Measurements from ENCODE around the gene APBA1. TPM values are rescaled to one million over a fixed set of nuclear protein-coding genes. Genes with fewer than 3 reads are reported as not detected.
A peak's percentile ranks its signal among the peaks of the same experiment; 100 is the strongest.
"Not testable (repeated sequence)": the region's sequence is repeated elsewhere in the genome, so short reads cannot be mapped to it uniquely, and the experiment has no call there.

Gene APBA1
- polyA plus RNA-seq, 1 donor from 2014 or later: not detected

DNA sequence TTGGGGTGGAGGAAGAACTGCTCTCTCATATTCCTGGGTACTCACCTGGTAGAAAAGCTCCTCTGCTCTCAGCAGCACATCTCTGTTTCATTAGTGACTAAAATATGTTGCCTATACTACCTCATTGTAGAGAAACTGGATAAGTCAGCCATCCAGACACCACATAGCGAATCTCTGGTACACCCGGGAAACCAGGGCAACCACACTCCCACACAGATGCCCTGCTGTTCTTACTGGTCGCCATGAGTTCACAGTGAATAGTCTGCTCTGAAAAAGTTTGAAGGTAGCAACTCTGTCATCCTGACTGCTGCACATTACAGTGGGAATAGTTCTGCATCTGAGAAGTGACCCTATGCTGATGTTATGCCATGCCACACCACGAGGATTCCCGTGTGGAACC lies 212.2 kb downstream of the APBA1 start:
- Mint-ChIP-seq H3K27ac (no peak overlapping the region), H3K9me3 (no peaks in the 10 kb centered on the region), H3K4me3 (no peak overlapping the region), H3K36me3 (no peaks in the 10 kb centered on the region), H3K27me3 (no peaks in the 10 kb centered on the region), H3K4me1 (no peaks in the 10 kb centered on the region)

DNA sequence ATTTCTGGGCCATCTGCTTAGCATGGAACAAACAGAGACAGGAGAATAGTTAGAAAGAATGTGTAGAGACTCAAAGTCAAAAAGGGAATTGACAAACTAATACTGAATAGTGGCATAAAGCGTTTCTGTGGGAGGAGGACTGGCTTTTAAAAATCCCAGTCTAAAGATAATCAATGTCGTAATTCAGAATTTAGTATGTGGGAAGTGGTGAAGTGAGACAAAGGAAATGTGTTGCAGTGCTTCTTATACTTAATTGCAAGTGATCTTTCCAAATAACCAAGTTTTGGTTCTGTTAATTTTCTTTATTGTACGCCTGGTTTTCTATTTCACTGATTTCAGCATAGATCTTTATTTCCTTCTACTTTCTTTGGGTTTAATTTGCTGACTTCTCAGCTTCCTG lies 214.0 kb downstream of the APBA1 start:
- Mint-ChIP-seq H3K4me3 (no peak overlapping the region), H3K27me3 (no peaks in the 10 kb centered on the region), H3K9me3 (no peaks in the 10 kb centered on the region), H3K4me1 (no peaks in the 10 kb centered on the region), H3K27ac (no peak overlapping the region), H3K36me3 (no peaks in the 10 kb centered on the region)

DNA sequence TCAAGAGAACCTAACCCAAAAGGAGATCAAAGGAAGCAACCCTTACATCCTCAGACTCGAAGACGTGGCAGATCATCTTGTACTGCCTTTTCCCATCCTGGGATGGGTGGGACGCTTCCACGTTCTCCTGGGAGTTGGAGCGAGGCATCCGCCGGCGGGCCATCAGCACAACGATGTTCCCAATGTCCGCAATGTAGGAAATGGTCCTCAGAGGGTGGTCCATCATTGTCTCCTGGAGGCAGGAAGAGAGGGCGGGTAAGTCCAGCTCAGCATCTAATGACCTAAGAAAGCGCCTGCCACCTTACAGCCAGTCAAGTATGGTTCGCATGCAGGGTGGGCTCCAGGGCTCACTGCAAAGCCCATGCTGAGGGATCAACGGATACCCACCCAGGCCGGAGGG lies 216.0 kb downstream of the APBA1 start:
- H3K27ac Mint-ChIP-seq: no peak overlapping the region
- H3K9me3 Mint-ChIP-seq: no peaks in the 10 kb centered on the region
- no peaks in the 10 kb centered on the region for H3K4me1 Mint-ChIP-seq
- H3K36me3 Mint-ChIP-seq: no peaks in the 10 kb centered on the region
- peak overlapping the region in 1 of 4 donors; percentile 47 for H3K4me3 Mint-ChIP-seq
- H3K27me3 Mint-ChIP-seq: no peaks in the 10 kb centered on the region

DNA sequence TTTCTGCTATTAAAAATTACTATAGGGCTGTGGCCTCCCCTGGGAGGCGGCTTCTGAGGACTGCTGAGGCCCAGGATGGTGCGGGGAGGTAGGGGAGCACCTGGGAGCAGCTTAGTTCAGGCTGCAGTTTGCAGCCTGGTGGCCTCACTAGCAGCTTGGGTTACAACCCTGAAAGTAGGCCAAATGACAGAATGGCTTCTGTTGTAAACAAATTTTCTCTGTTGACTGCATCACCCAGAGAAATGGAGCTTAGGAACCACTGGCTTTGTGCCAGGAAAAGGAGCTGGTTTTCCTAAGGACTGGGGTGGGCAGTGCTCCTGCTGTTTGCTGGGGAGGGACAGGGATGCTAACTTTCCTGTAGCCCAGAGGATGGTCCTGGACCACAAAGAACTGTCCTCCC lies 216.9 kb downstream of the APBA1 start:
- Mint-ChIP-seq H3K9me3 (no peaks in the 10 kb centered on the region), H3K27ac (no peak overlapping the region), H3K36me3 (no peaks in the 10 kb centered on the region), H3K27me3 (no peaks in the 10 kb centered on the region), H3K4me1 (no peaks in the 10 kb centered on the region), H3K4me3 (no peak overlapping the region)

DNA sequence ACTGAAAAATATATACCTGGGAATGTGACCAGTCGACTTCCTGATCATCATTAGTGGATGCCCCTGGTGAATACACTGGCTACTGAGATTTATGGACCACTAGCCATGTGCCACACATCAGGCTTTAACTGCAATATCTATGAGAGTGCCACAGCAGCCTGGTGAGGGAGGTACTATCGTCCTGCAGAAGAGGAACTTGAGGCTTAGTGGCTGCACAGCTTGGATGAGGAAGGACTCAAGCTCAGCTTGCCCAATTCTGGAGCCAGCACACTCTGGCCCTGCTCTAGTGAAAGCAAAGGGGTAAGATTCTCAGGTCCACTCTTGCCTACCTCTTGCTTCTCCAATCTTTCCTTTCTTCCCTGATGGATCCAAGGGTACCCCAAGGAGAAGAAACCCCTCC lies 217.8 kb downstream of the APBA1 start:
- no peaks in the 10 kb centered on the region for H3K9me3 Mint-ChIP-seq
- H3K27me3 Mint-ChIP-seq: no peaks in the 10 kb centered on the region
- no peaks in the 10 kb centered on the region for H3K4me1 Mint-ChIP-seq
- H3K36me3 Mint-ChIP-seq: no peaks in the 10 kb centered on the region
- no peak overlapping the region for H3K4me3 Mint-ChIP-seq
- peak overlapping the region in 1 of 3 donors; percentile 64 for H3K27ac Mint-ChIP-seq

DNA sequence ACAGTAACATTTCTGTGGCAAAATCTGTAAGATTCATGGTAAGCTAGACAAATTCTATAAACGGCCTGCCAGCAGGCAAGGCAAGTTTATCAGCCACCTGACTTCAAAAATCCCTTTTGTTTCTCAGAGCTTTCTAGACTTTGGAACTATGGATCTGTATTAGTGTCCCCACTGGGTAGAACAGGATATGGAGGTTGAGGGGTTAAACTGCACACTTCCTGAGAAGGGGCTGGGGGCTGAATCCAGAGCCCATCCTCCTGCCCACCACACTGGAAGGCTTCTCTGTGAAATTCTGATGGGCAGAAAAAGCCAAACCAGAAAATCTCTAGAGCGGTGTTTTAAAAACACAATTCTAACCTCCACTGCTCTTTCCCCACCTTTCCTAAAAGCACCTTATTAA lies 218.4 kb downstream of the APBA1 start:
- Mint-ChIP-seq H3K27me3 (no peaks in the 10 kb centered on the region), H3K4me1 (no peaks in the 10 kb centered on the region), H3K27ac (no peak overlapping the region), H3K36me3 (no peaks in the 10 kb centered on the region), H3K9me3 (no peaks in the 10 kb centered on the region), H3K4me3 (no peak overlapping the region)

DNA sequence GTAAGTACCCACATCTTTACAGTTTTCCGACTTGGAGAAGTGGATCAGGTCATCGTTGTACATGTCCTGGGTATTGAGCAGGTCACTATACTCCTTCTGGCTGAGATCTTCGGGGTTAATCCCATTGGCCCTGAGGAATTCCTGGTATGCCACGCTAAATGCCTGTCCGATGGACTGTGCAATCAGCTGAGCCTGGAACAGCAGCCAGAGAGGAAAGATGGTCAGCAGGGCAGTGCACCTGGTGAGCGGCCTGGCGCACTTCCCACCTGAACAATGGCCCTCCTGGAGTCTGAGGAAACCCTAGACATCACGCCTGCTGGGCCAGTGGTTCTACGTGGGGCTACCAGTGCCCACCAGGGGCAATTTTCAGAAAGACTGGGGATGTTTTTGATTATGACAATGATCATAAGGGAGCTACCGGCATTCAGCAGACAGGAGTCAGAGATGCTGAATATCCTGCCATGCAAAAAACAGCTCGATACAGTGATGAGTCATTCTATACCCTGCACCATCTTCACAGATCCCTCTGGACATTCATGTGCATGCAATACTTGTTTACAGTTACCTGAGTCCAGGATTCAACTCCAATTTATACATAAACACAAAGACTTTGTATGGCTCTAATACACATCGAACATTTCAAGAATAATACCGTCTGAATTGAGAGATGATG lies 219.9 kb downstream of the APBA1 start:
- H3K4me1 Mint-ChIP-seq: no peaks in the 10 kb centered on the region
- no peaks in the 10 kb centered on the region for H3K36me3 Mint-ChIP-seq
- no peaks in the 10 kb centered on the region for H3K27me3 Mint-ChIP-seq
- peak overlapping the region in 1 of 3 donors; percentile 75 for H3K27ac Mint-ChIP-seq
- no peak overlapping the region for H3K4me3 Mint-ChIP-seq
- no peaks in the 10 kb centered on the region for H3K9me3 Mint-ChIP-seq

DNA sequence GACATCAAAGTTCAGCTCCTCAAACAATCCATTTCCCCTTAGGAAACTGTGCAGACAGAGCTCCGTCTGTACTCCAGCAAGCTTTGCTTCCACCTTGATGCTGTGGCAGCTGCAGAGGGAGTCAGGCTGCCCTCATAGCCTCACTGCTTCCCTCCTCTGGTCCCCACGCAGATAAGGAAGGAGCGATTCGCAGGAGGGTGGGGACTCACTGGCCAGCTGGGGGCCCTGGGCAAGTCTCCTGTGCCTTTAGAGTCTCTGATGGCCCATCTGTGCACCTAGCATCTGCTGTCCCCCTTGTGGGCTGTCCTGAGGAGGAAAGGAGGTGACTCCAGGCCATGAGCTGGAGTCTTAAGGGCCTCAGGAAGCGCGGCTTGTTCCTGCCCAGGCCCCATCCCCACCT lies 225.7 kb downstream of the APBA1 start:
- Mint-ChIP-seq H3K27ac (no peak overlapping the region), H3K36me3 (no peaks in the 10 kb centered on the region), H3K9me3 (peaks cover 0 to 4% (median 0%) of the 10 kb centered on the region in 3 donors), H3K27me3 (peaks cover 4% of the 10 kb centered on the region), H3K4me3 (no peak overlapping the region), H3K4me1 (no peaks in the 10 kb centered on the region)

DNA sequence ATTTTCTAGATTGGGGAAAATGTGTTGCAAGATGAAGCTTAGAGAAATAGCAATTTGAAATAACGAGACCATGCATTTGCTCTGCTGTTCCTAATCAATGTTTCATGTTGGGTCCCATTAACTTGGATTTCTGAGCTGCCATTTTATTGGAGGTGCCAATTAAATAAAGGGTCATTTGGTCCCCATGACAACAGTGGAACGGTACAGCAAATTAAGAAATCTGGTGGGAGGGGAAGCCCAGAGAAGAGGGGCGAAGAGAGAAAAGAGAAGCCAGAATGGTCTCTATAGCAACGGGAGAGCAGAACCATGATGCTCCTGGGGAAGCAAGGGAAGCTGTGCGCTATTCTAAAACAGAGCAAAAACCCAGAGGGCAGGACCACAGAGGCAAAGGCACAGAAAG lies 226.9 kb downstream of the APBA1 start:
- H3K27ac Mint-ChIP-seq: no peak overlapping the region
- no peaks in the 10 kb centered on the region for H3K36me3 Mint-ChIP-seq
- H3K4me1 Mint-ChIP-seq: no peaks in the 10 kb centered on the region
- H3K27me3 Mint-ChIP-seq: peaks cover 4% of the 10 kb centered on the region
- no peak overlapping the region for H3K4me3 Mint-ChIP-seq
- peaks cover 0 to 4% (median 0%) of the 10 kb centered on the region in 3 donors for H3K9me3 Mint-ChIP-seq

DNA sequence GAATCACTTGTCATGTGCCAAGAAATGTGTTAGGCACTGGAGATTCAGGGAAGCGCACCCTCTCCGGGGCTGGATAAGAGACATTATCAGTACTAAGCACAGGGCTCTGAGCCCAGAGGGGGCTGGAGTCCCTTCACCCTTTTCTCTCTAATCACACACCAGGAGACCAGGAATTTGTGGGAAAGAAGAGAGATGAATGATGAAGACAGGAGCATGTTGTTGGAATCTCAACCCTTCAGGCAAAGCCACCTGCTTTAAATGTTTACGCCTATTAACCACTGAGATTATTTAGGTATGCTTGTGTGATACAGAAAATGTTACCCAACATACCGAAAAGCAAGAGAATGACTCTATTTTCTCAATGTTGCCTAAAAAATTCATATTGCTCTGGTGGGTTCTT lies 227.4 kb downstream of the APBA1 start:
- no peak overlapping the region for H3K27ac Mint-ChIP-seq
- peaks cover 4% of the 10 kb centered on the region for H3K27me3 Mint-ChIP-seq
- H3K4me3 Mint-ChIP-seq: no peak overlapping the region

DNA sequence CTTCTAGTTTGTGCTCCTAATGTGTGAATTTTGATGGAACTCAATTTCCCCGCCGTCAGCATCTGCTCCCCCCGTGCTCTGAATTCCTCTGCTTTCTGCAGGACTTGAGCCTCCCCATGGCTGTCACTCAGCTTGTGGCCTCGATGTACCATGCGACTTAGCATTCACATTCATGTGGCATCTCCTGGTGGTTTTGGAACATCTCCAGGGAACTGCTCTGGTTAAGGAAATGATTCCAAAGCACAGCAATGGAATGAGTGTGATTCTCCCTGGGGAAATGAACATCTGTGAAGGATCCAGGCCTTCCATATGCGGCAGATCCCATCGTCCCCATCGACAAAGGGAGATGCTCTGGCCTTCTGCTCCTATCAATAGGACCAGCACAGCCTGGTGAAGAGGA lies 228.2 kb downstream of the APBA1 start:
- Mint-ChIP-seq H3K36me3 (no peaks in the 10 kb centered on the region), H3K27ac (no peak overlapping the region), H3K27me3 (peaks cover 6% of the 10 kb centered on the region), H3K4me1 (no peaks in the 10 kb centered on the region), H3K4me3 (no peak overlapping the region), H3K9me3 (peaks cover 0 to 5% (median 0%) of the 10 kb centered on the region in 3 donors)

More for the DNA sequence above, 227.4 kb downstream of the APBA1 start:
- Mint-ChIP-seq H3K36me3 (no peaks in the 10 kb centered on the region), H3K9me3 (peaks cover 0 to 4% (median 0%) of the 10 kb centered on the region in 3 donors), H3K4me1 (no peaks in the 10 kb centered on the region)

DNA sequence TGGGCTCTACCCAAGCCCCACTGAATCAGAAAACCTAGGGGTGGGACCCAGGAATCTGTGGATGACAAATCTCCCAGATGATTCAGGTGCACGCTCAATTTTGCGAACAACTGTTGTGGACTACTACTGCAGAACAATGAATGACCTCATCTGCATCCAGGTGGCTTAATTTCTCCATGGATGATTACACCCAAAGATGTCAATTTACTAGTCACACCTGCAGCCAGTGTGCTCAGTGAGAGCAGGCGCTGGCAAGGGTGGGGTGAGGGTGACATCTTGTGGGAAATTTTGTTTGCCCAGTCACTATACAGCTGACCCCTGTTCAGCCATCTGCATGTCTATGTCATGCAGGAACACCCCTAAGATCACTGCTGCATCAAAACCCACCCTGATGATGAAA lies 229.0 kb downstream of the APBA1 start:
- Mint-ChIP-seq H3K4me3 (no peak overlapping the region), H3K4me1 (no peaks in the 10 kb centered on the region)

DNA sequence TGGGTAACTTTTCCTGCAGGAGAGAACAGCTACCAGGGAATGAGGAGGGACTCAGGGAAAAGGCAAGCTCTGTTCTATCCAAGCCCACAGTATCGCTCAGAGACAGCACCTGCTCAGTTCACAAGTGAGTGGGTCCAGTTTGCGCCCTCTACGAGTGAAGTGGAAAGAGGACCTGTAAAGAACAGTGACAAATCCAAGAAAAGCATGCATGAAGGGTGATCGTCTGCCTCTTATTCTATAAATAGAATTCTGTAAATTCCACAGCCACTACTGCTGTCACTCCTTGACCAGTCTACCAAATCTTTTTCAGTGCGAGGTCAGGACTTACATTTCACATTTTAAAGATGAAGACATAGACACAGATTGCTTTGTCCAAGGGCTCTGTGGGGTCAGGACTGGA lies 229.7 kb downstream of the APBA1 start:
- H3K36me3 Mint-ChIP-seq: no peaks in the 10 kb centered on the region
- no peak overlapping the region for H3K4me3 Mint-ChIP-seq
- H3K9me3 Mint-ChIP-seq: peaks cover 0 to 5% (median 0%) of the 10 kb centered on the region in 3 donors
- H3K27ac Mint-ChIP-seq: no peak overlapping the region
- no peaks in the 10 kb centered on the region for H3K4me1 Mint-ChIP-seq
- peaks cover 6% of the 10 kb centered on the region for H3K27me3 Mint-ChIP-seq

More for the DNA sequence above, 229.0 kb downstream of the APBA1 start:
- H3K36me3 Mint-ChIP-seq: no peaks in the 10 kb centered on the region
- H3K27me3 Mint-ChIP-seq: peaks cover 6% of the 10 kb centered on the region
- H3K9me3 Mint-ChIP-seq: peaks cover 0 to 5% (median 0%) of the 10 kb centered on the region in 3 donors
- no peak overlapping the region for H3K27ac Mint-ChIP-seq

DNA sequence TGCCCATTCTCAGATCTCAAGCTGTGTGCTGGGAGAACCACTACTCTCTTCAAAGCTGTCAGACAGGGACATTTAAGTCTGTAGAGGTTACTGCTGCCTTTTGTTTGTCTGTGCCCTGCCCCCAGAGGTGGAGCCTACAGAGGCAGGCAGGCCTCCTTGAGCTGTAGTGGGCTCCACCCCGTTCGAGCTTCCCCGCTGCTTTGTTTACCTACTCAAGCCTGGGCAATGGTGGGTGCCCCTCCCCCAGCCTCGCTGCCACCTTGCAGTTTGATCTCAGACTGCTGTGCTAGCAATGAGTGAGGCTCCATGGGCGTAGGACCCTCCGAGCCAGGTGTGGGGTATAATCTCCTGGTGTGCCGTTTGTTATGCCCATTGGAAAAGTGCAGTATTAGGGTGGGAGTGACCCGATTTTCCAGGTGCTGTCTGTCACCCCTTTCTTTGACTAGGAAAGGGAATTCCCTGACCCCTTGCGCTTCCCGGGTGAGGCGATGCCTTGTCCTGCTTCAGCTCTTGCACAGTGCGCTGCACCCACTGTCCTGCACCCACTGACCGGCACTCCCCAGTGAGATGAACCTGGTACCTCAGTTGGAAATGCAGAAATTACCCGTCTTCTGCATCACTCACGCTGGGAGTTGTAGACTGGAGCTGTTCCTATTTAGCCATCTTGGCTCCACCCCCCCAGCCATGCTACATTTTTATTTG lies 231.8 kb downstream of the APBA1 start:
- H3K4me3 Mint-ChIP-seq, H3K27ac Mint-ChIP-seq, H3K4me1 Mint-ChIP-seq, H3K36me3 Mint-ChIP-seq, H3K9me3 Mint-ChIP-seq, H3K27me3 Mint-ChIP-seq: not testable (repeated sequence)

DNA sequence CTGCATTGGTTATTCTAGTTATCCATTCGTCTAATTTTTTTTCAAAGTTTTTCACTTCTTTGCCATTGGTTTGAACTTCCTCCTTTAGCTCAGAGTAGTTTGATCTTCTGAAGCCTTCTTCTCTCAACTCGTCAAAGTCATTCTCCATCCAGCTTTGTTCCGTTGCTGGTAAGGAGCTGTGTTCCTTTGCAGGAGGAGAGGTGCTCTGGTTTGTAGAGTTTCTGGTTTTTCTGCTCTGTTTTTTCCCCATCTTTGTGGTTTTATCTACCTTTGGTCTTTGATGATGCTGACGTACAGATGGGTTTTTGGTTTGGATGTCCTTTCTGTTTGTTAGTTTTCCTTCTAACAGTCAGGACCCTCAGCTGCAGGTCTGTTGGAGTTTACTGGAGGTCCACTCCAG lies 232.5 kb downstream of the APBA1 start:
- not testable (repeated sequence) for H3K4me1 Mint-ChIP-seq, H3K27me3 Mint-ChIP-seq, H3K4me3 Mint-ChIP-seq, H3K9me3 Mint-ChIP-seq, H3K27ac Mint-ChIP-seq, H3K36me3 Mint-ChIP-seq

DNA sequence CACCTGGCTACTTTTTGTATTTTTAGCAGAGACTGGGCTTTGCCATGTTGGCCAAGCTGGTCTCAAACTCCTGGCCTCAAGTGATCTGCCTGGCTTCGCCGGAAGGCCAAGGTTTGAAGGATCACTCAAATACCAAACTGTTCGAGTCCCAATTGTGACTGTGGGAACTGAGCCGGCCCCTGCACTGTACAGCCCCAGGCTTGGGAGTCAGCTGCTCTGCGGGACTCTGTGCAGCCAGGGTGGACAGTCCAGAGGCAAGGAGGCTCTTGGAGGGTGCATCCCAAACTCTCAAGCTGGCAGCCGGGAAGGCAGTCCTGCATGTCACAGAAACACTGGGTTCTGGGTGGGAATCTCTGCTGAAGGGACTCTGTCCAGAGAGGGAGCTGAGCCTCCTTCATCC lies 238.2 kb downstream of the APBA1 start:
- Mint-ChIP-seq H3K9me3 (no peaks in the 10 kb centered on the region), H3K4me3 (no peak overlapping the region), H3K36me3 (no peaks in the 10 kb centered on the region), H3K4me1 (no peaks in the 10 kb centered on the region), H3K27ac (no peak overlapping the region), H3K27me3 (no peaks in the 10 kb centered on the region)
